ENCODE data around the gene TRIM58. TPM values are rescaled to one million over a fixed set of nuclear protein-coding genes. Genes with fewer than 3 reads are reported as not detected.

Gene TRIM58
- total RNA-seq, 2 experiments from 2014 or later: 0.16 to 0.20 TPM

GRCh38 chr1:247824023-247824422, 33.0 kb upstream of the TRIM58 start, which contains the start of gene OR14A16:
Gene OR14A16, minus strand, starts transcription at chr1:247824119. Its CDS starts 8,390 bp downstream, at chr1:247815729.
- Mint-ChIP-seq H3K9me3 (no peaks in the 10 kb centered on the region), H3K36me3 (ENCODE audit: low read depth) (no peaks in the 10 kb centered on the region), H3K4me3 (no peak within 1 kb of the TSS), H3K4me1 (ENCODE audit: low read depth) (no peaks in the 10 kb centered on the region), H3K27me3 (no peaks in the 10 kb centered on the region), H3K27ac (no peak within 1 kb of the TSS)
- no peak within 1 kb of the TSS for H3K27ac ChIP-seq (ENCODE audit: low read depth in 1 of 2, low read length in 2 of 2)
- no peak for DNase-seq
- no peaks in the 10 kb centered on the region for H3K36me3 ChIP-seq (ENCODE audit: insufficient read depth, low read length)
- CTCF ChIA-PET: no interaction called here
- no peaks in the 10 kb centered on the region for H3K4me1 ChIP-seq (ENCODE audit: insufficient read depth, low read length)
- TF ChIP-seq CTCF (IDR thresholded peaks at IDR 0.05): no peak
- no peak for ATAC-seq (ENCODE audit: poor library complexity)
- intact Hi-C loops (cut with DNase I, micrococcal nuclease): no loop called here
- H3K27me3 ChIP-seq (ENCODE audit: control insufficient read depth in 1 of 2, insufficient read depth in 2 of 2, low read length in 2 of 2): no peaks in the 10 kb centered on the region
- no peak within 1 kb of the TSS for H3K4me3 ChIP-seq (ENCODE audit: low read length)
- POLR2A ChIA-PET: no interaction called here
- no peaks in the 10 kb centered on the region for H3K9me3 ChIP-seq (ENCODE audit: control insufficient read depth in 1 of 2, insufficient read depth in 1 of 2, low read length in 2 of 2)

- Histone ChIP-seq H3K27me3 (ENCODE audit: control insufficient read depth in 1 of 2, insufficient read depth in 2 of 2, low read length in 2 of 2) (no peaks in the 10 kb centered on the region), H3K4me3 (ENCODE audit: low read length) (no peak overlapping the region), H3K36me3 (ENCODE audit: insufficient read depth, low read length) (no peaks in the 10 kb centered on the region), H3K9me3 (ENCODE audit: control insufficient read depth in 1 of 2, insufficient read depth in 1 of 2, low read length in 2 of 2) (no peaks in the 10 kb centered on the region), H3K27ac (ENCODE audit: low read depth in 1 of 2, low read length in 2 of 2) (no peak overlapping the region), H3K4me1 (ENCODE audit: insufficient read depth, low read length) (no peaks in the 10 kb centered on the region)
- ChIA-PET POLR2A (no interaction called here), CTCF (no interaction called here)
- H3K4me3 Mint-ChIP-seq: no peak overlapping the region
- no peak for TF ChIP-seq CTCF (IDR thresholded peaks at IDR 0.05)
- H3K4me1 Mint-ChIP-seq (ENCODE audit: low read depth): no peaks in the 10 kb centered on the region
- no peak overlapping the region for H3K27ac Mint-ChIP-seq
- DNase-seq (no peak), ATAC-seq (ENCODE audit: poor library complexity) (no peak)
- H3K27me3 Mint-ChIP-seq: no peaks in the 10 kb centered on the region
- no peaks in the 10 kb centered on the region for H3K9me3 Mint-ChIP-seq
- H3K36me3 Mint-ChIP-seq (ENCODE audit: low read depth): no peaks in the 10 kb centered on the region
- intact Hi-C loops (cut with DNase I, micrococcal nuclease): no loop called here
These were observed 31.6 kb upstream of the TRIM58 start for GRCh38 chr1:247825362-247825761.

GRCh38 chr1:247829656-247830055, 27.3 kb upstream of the TRIM58 start:
- Mint-ChIP-seq H3K27ac (no peak overlapping the region), H3K4me3 (no peak overlapping the region), H3K4me1 (ENCODE audit: low read depth) (no peaks in the 10 kb centered on the region), H3K27me3 (peaks cover 6% of the 10 kb centered on the region), H3K36me3 (ENCODE audit: low read depth) (no peaks in the 10 kb centered on the region), H3K9me3 (no peaks in the 10 kb centered on the region)
- ChIA-PET POLR2A (no interaction called here), CTCF (no interaction called here)
- intact Hi-C loops (cut with DNase I, micrococcal nuclease): no loop called here
- no peaks in the 10 kb centered on the region for H3K9me3 ChIP-seq (ENCODE audit: control insufficient read depth in 1 of 2, insufficient read depth in 1 of 2, low read length in 2 of 2)
- DNase-seq (no peak), ATAC-seq (ENCODE audit: poor library complexity) (no peak)
- no peak overlapping the region for H3K4me3 ChIP-seq (ENCODE audit: low read length)
- H3K27me3 ChIP-seq (ENCODE audit: control insufficient read depth in 1 of 2, insufficient read depth in 2 of 2, low read length in 2 of 2): no peaks in the 10 kb centered on the region
- no peak overlapping the region for H3K27ac ChIP-seq (ENCODE audit: low read depth in 1 of 2, low read length in 2 of 2)
- no peak for TF ChIP-seq CTCF (IDR thresholded peaks at IDR 0.05)
- no peaks in the 10 kb centered on the region for H3K4me1 ChIP-seq (ENCODE audit: insufficient read depth, low read length)
- no peaks in the 10 kb centered on the region for H3K36me3 ChIP-seq (ENCODE audit: insufficient read depth, low read length)
